ENCODE measurements around the gene URM1.
"Not testable (repeated sequence)": the region's sequence is repeated elsewhere in the genome, so short reads cannot be mapped to it uniquely, and the experiment has no call there.

DNA sequence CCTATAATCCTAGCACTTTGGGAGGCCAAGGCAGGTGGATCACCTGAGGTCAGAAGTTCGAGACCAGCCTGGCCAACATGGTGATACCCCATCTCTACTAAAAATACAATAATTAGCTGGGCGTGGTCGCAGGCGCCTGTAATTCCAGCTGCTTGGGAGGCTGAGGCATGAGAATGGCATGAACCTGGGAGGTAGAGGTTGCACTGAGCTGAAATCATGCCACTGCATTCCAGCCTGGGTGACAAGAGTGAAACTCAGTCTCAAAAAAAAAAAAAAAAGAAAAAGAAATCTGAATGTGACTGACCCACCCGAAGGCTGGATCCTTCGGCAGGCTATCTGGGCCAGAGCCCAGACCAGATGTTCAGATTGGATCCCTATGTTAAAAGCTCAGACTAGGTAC is 52.2 kb downstream of the URM1 start:
- TF ChIP-seq, protein P1, sequence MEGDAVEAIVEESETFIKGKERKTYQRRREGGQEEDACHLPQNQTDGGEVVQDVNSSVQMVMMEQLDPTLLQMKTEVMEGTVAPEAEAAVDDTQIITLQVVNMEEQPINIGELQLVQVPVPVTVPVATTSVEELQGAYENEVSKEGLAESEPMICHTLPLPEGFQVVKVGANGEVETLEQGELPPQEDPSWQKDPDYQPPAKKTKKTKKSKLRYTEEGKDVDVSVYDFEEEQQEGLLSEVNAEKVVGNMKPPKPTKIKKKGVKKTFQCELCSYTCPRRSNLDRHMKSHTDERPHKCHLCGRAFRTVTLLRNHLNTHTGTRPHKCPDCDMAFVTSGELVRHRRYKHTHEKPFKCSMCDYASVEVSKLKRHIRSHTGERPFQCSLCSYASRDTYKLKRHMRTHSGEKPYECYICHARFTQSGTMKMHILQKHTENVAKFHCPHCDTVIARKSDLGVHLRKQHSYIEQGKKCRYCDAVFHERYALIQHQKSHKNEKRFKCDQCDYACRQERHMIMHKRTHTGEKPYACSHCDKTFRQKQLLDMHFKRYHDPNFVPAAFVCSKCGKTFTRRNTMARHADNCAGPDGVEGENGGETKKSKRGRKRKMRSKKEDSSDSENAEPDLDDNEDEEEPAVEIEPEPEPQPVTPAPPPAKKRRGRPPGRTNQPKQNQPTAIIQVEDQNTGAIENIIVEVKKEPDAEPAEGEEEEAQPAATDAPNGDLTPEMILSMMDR (IDR thresholded peaks at IDR 0.05) = not testable (repeated sequence)
- not testable (repeated sequence) for TF ChIP-seq EZH2, EZH2phosphoT487 (IDR thresholded peaks at IDR 0.05)
